Heart right ventricle (tissue), 16 donors: Measurements from ENCODE around the gene CFAP99. TPM values are rescaled to one million over a fixed set of nuclear protein-coding genes. Genes with fewer than 3 reads are reported as not detected.
A peak's percentile ranks its signal among the peaks of the same experiment; 100 is the strongest.

Source experiments
- ATAC-seq, 8 donors: fragments of 200-7000 bp; cut with Tn5 transposase; one replicate each; pipeline ENCODE4 v1.9.1; 2020; ENCODE audit warnings: mild to moderate bottlenecking in 8 of 8, moderate library complexity in 8 of 8, moderate number of reproducible peaks in 1 of 8
- DNase-seq, 2 donors: peaks; one replicate each; pipeline ENCODE4 v3.0.0-alpha.2; 2020
- H3K27ac ChIP-seq, 10 donors: fragments of 200-600 bp; sonication (generic) in 2 of 10; one replicate each; pipeline versions ENCODE4 v1.5.0 to v1.8.0; 2020 to 2022; ENCODE audit warnings: mild to moderate bottlenecking in 3 of 10
- H3K27me3 ChIP-seq, 7 donors: fragments of 200-600 bp; one replicate each; pipeline ENCODE4 v1.8.0; 2021 to 2022; ENCODE audit warnings: mild to moderate bottlenecking in 2 of 7
- H3K36me3 ChIP-seq, 9 donors: fragments of 200-600 bp; sonication (generic) in 1 of 9; one replicate each; pipeline versions ENCODE4 v1.5.0 to v1.8.0; 2020 to 2022; ENCODE audit warnings: mild to moderate bottlenecking in 2 of 9
- H3K4me1 ChIP-seq, 9 donors: fragments of 200-600 bp; sonication (generic) in 1 of 9; one replicate each; pipeline versions ENCODE4 v1.5.0 to v1.8.0; 2020 to 2022; ENCODE audit warnings: mild to moderate bottlenecking in 4 of 9
- H3K4me3 ChIP-seq, 10 donors: fragments of 200-600 bp; sonication (generic) in 2 of 10; one replicate each; pipeline versions ENCODE4 v1.5.0 to v1.8.0; 2020 to 2022; ENCODE audit warnings: mild to moderate bottlenecking in 7 of 10, moderate library complexity in 2 of 10
- H3K9me3 ChIP-seq, 11 donors: fragments of 200-600 bp in 10 of 11; sonication (generic) in 2 of 11; one replicate each; pipeline versions ENCODE4 v1.5.0 to v1.8.0; 2013 to 2022; ENCODE audit warnings: mild to moderate bottlenecking in 2 of 11, control low read depth in 1 of 11, moderate library complexity in 1 of 11
- CTCF ChIP-seq, 9 donors: fragments of 200-600 bp; sonication (generic) in 2 of 9; IDR thresholded peaks; one replicate each; pipeline versions ENCODE4 v1.5.0 to v1.8.0; 2021 to 2022; ENCODE audit warnings: antibody characterized with exemption in 9 of 9, mild to moderate bottlenecking in 5 of 9, moderate library complexity in 1 of 9
- WGBS, 2 donors: extraction: QIAGEN DNeasy Blood & Tissue Kit; methylation state at CpG; one replicate each; pipeline ENCODE4 v1.1.7; 2013; ENCODE audit warnings: inconsistent platforms in 1 of 2; 5-methylcytosine and 5-hydroxymethylcytosine counted together
- intact Hi-C, 10 donors: fragments of 100-400 bp; cut with DNase I; formaldehyde crosslinking; loops; one replicate each; pipeline versions ENCODE4 v1.11.1 to v1.14.2; 2022
- polyA plus RNA-seq, 2 donors: library from polyadenylated mRNA; stranded (reverse); fragments of 200-250 nt; gene quantifications; one replicate each; pipeline ENCODE4 v1.2.3, GENCODE V29; 2013
- total RNA-seq, 10 donors: library from RNA; stranded (reverse); fragmentation: NEBNext Ultra II Directional in 3 of 10; extraction: Animal tissue kit (Norgen Biotek cat#: 25700) in 3 of 10; gene quantifications; one replicate each; pipeline versions ENCODE4 v1.2.1 to v1.2.4, GENCODE V29; 2021 to 2023
- donor health status: Arrhythmogenic right ventricular cardiomyopathy.
- donor health status: ischemic (EF 13 %, LVEDD 7.1; RV severe dilation, severe dysfunction).
- donor health status: healthy with polysubstance abuse.
- donor health status: DM: no; HTN: yes; CAD: no.
- donor health status: DM: no; HTN: no; CAD: no.
- donor health status: ischemic (EF 25% LVEDD 6.9; RV normal size, moderate dysfunction).
- donor health status: ischemic (EF 25% LVEDD 5.7; RV mildly dilated, moderate dysfunction).
- donor health status: healthy.
- donor health status: DM: yes; HTN: yes; CAD: no.
- donor health status: Ischemic cardiomyopathy.
- donor health status: ischemic (EF 35%, LVEDD 5.7; RV mildly dilated, moderate dysfunction).
- donor health status: nonischemic (EF 11% LVEDD 7.7; RV severe dilation, severe dysfunction).
- donor health status: DM: yes; HTN: yes; CAD: no.
- donor health status: PGD.
- donor health status: ischemic (EF 29% LVEDD 5.4; RV normal size, mild dysfunction).
- donor health status: nonischemic (EF 23%, LVEDD 6.1; RV moderate dilation, normal function).

Gene CFAP99
- total and polyA plus RNA-seq, 12 donors: not detected

GRCh38 chr4:2384245-2384644, 34.5 kb upstream of the CFAP99 start:
- Histone ChIP-seq H3K27ac (no peak overlapping the region), H3K36me3 (no peaks in the 10 kb centered on the region), H3K27me3 (no peaks in the 10 kb centered on the region), H3K9me3 (no peaks in the 10 kb centered on the region), H3K4me3 (no peak overlapping the region), H3K4me1 (peaks cover 0 to 7% (median 0%) of the 10 kb centered on the region in 9 donors)
- TF ChIP-seq CTCF (IDR thresholded peaks at IDR 0.05): no peak
- intact Hi-C loops: no loop called here
- ATAC-seq (no peak), DNase-seq (no peak)
- 76 to 83% methylated on average over 6 of the region's 6 CpGs for WGBS, 2 donors

GRCh38 chr4:2385516-2385915, 33.2 kb upstream of the CFAP99 start:
- WGBS, 2 donors: 86 to 90% methylated on average over 8 of the region's 8 CpGs
- Histone ChIP-seq H3K9me3 (no peaks in the 10 kb centered on the region), H3K27ac (no peak overlapping the region), H3K27me3 (no peaks in the 10 kb centered on the region), H3K4me3 (no peak overlapping the region), H3K36me3 (no peaks in the 10 kb centered on the region), H3K4me1 (peaks cover 0 to 7% (median 0%) of the 10 kb centered on the region in 9 donors)
- ATAC-seq (no peak), DNase-seq (no peak)
- TF ChIP-seq CTCF (IDR thresholded peaks at IDR 0.05): no peak
- intact Hi-C loops: no loop called here

GRCh38 chr4:2386717-2387116, 32.0 kb upstream of the CFAP99 start:
- no peak overlapping the region for H3K4me3 ChIP-seq
- peaks cover 0 to 7% (median 0%) of the 10 kb centered on the region in 9 donors for H3K4me1 ChIP-seq
- no peak for TF ChIP-seq CTCF (IDR thresholded peaks at IDR 0.05)
- peaks cover 0 to 10% (median 0%) of the 10 kb centered on the region in 7 donors for H3K27me3 ChIP-seq
- no peak overlapping the region for H3K27ac ChIP-seq
- ATAC-seq: no peak
- 92 to 93% methylated on average over 19 of the region's 19 CpGs for WGBS, 2 donors
- no peaks in the 10 kb centered on the region for H3K36me3 ChIP-seq
- DNase-seq: no peak
- intact Hi-C loops: no loop called here
- no peaks in the 10 kb centered on the region for H3K9me3 ChIP-seq

- Histone ChIP-seq H3K27me3 (peaks cover 0 to 10% (median 0%) of the 10 kb centered on the region in 7 donors), H3K27ac (no peak overlapping the region), H3K4me3 (no peak overlapping the region), H3K9me3 (no peaks in the 10 kb centered on the region), H3K4me1 (peaks cover 0 to 7% (median 0%) of the 10 kb centered on the region in 9 donors), H3K36me3 (no peaks in the 10 kb centered on the region)
- intact Hi-C loops: no loop called here
- 92 to 97% methylated on average over 17 of the region's 17 CpGs for WGBS, 2 donors
- ATAC-seq (peak in 1 of 8 donors; percentile 14), DNase-seq (no peak)
- TF ChIP-seq CTCF (IDR thresholded peaks at IDR 0.05): no peak
Measured at GRCh38 chr4:2387218-2387617, 31.5 kb upstream of the CFAP99 start.
